AG09309 (cell line): ENCODE results near the gene PACS1.

ENCODE experiments used
- DNase-seq: peaks from one replicate; pipeline ENCODE4 v3.0.0-alpha.2; 2010; ENCODE audit warnings: low read depth
- H3K4me3 ChIP-seq: 2 replicates; pipeline ENCODE4 v1.5.1; 2011; ENCODE audit warnings: mild to moderate bottlenecking, low read depth, low read length, moderate library complexity; ENCODE audit not compliant: control insufficient read depth
- TF ChIP-seq, protein P1 (sequence below): IDR thresholded peaks from 2 replicates; pipeline ENCODE4 v1.5.1; 2011; ENCODE audit warnings: mild to moderate bottlenecking, low read depth, low read length, inconsistent platforms; ENCODE audit not compliant: insufficient read depth, control insufficient read depth; ENCODE audit errors: missing control alignments

PACS1 gene

GRCh38 chr11:66168289-66168688 is 98.2 kb downstream of the PACS1 start:
- no peak overlapping the region for H3K4me3 ChIP-seq
- DNase-seq, result no peak
- TF ChIP-seq, protein P1, sequence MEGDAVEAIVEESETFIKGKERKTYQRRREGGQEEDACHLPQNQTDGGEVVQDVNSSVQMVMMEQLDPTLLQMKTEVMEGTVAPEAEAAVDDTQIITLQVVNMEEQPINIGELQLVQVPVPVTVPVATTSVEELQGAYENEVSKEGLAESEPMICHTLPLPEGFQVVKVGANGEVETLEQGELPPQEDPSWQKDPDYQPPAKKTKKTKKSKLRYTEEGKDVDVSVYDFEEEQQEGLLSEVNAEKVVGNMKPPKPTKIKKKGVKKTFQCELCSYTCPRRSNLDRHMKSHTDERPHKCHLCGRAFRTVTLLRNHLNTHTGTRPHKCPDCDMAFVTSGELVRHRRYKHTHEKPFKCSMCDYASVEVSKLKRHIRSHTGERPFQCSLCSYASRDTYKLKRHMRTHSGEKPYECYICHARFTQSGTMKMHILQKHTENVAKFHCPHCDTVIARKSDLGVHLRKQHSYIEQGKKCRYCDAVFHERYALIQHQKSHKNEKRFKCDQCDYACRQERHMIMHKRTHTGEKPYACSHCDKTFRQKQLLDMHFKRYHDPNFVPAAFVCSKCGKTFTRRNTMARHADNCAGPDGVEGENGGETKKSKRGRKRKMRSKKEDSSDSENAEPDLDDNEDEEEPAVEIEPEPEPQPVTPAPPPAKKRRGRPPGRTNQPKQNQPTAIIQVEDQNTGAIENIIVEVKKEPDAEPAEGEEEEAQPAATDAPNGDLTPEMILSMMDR, result no peak

- TF ChIP-seq, protein P1, result no peak
- DNase-seq, result no peak
Measured at GRCh38 chr11:66172146-66172545, 102.1 kb downstream of the PACS1 start.

GRCh38 chr11:66176650-66177049 is 106.6 kb downstream of the PACS1 start:
- no peak overlapping the region for H3K4me3 ChIP-seq
- TF ChIP-seq, protein P1, result no peak
- DNase-seq, result no peak

More at GRCh38 chr11:66172146-66172545, 102.1 kb downstream of the PACS1 start:
- H3K4me3 ChIP-seq, result no peak overlapping the region

GRCh38 chr11:66178183-66178582 is 108.1 kb downstream of the PACS1 start:
- TF ChIP-seq, protein P1, result no peak
- H3K4me3 ChIP-seq, result no peak overlapping the region
- DNase-seq, result no peak

DNA sequence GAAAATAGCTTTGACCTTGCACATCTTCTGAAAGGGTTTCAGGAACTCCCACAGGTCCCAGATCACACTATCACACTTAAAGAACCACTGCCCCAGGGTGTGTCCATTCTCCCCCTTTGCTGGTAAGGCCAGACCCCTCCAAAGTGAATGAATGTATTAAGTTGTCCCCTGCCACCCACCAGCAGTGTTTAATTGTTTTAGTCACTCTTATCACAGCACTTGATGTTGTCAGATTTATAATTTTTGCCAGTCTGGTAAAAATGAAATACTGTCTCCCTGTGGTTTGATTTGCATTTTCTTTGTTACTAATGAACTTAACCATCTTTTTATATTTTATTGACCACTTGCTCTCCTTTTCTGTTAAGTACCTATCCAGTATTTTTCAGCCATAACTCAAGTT is 108.8 kb downstream of the PACS1 start:
- TF ChIP-seq, protein P1, result no peak
- no peak overlapping the region for H3K4me3 ChIP-seq
- no peak for DNase-seq

DNA sequence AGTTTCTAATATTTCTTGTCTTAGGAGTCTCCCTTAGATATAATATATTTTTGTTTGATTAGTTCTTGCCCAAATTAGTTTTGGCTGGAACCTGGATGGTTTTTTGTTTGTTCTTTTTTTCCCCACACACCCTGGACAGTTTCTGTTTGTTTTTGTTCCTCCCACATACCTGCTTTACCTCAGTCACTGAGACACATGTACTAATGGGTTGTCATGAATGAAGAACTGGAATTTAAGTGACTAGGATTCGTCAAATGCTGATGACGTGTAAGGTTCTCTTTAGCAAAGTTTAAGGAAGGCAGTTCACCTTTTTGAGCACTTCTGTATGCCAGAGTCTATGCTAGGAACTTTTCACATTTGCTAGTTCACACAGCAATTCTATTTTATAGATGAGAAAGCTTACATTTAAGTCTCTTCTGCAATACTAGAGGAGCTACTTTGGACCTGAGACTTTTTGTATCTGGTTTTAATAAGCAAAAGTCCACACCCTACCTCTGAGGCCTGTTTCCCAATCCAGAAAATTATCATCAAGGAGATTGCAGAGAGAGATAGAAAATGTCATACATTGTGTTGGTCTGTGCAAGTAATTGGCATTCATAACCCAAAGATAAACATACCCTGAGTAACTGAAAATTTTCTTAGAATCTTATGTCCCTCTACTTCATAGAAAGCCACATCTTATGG is 111.7 kb downstream of the PACS1 start:
- no peak for DNase-seq
- H3K4me3 ChIP-seq, result no peak overlapping the region
- TF ChIP-seq, protein P1, result no peak
